HepG2 (cell line): ENCODE results near the gene PHKG1. TPM values are rescaled to one million over a fixed set of nuclear protein-coding genes. Genes with fewer than 3 reads are reported as not detected.

Source experiments
- ARHGAP35 ChIP-seq: sonication (generic); formaldehyde crosslinking; IDR thresholded peaks from 2 replicates; pipeline ENCODE4 v1.9.0; 2022; ENCODE audit warnings: mild to moderate bottlenecking, inconsistent platforms, moderate library complexity, missing genetic modification reagents, borderline replicate concordance
- CEBPB ChIP-seq: IDR thresholded peaks from 2 replicates; pipeline ENCODE4 v1.6.1; 2011; ENCODE audit warnings: low read depth, low read length, improper control_type of control experiment, borderline replicate concordance
- HMGXB3 ChIP-seq: sonication (generic); formaldehyde crosslinking; IDR thresholded peaks from 2 replicates; pipeline ENCODE4 v1.4.0; 2020; ENCODE audit warnings: missing genetic modification reagents, borderline replicate concordance
- HNRNPH1 ChIP-seq: fragments of 200-400 bp; formaldehyde crosslinking; optimal IDR thresholded peaks from 2 replicates; pipeline ENCODE3; 2017; ENCODE audit warnings: mild to moderate bottlenecking, low read depth, low read length
- HOXD1 ChIP-seq: sonication (generic); formaldehyde crosslinking; IDR thresholded peaks from 2 replicates; pipeline ENCODE4 v1.5.0; 2020; ENCODE audit warnings: missing genetic modification reagents
- IRF9 ChIP-seq: sonication (generic); formaldehyde crosslinking; IDR thresholded peaks from 2 replicates; pipeline ENCODE4 v1.8.0; 2022; ENCODE audit warnings: missing genetic modification reagents, mild to moderate bottlenecking, borderline replicate concordance
- NKX3-1 ChIP-seq: sonication (generic); formaldehyde crosslinking; IDR thresholded peaks from 2 replicates; pipeline ENCODE4 v1.5.0; 2020; ENCODE audit warnings: missing genetic modification reagents
- NONO ChIP-seq, 2 experiments: fragments of 450-650 bp in 1 of 2; sonication (generic) in 1 of 2; formaldehyde crosslinking in 1 of 2; IDR thresholded peaks in 1 of 2; conservative IDR thresholded peaks in 1 of 2; 2 replicates each; pipeline versions ENCODE4 v1.6.1 to v1.8.0; 2017 to 2022; ENCODE audit warnings: mild to moderate bottlenecking in 1 of 2, missing genetic modification reagents in 1 of 2, moderate library complexity in 1 of 2
- SP5 ChIP-seq: IDR thresholded peaks from 2 replicates; pipeline ENCODE4 v1.6.1; 2016; ENCODE audit warnings: low read depth, borderline replicate concordance
- UBTF ChIP-seq: sonication (generic); formaldehyde crosslinking; IDR thresholded peaks from 2 replicates; pipeline ENCODE4 v1.4.0; 2020; ENCODE audit warnings: mild to moderate bottlenecking, missing genetic modification reagents
- ZNF12 ChIP-seq: sonication (generic); formaldehyde crosslinking; IDR thresholded peaks from 2 replicates; pipeline ENCODE4 v1.5.0; 2020; ENCODE audit warnings: missing genetic modification reagents
- ZNF30 ChIP-seq: sonication (generic); formaldehyde crosslinking; IDR thresholded peaks from 2 replicates; pipeline ENCODE4 v1.5.0; 2020; ENCODE audit warnings: mild to moderate bottlenecking, missing genetic modification reagents
- ZSCAN31 ChIP-seq: sonication (generic); formaldehyde crosslinking; IDR thresholded peaks from 2 replicates; pipeline ENCODE4 v1.5.0; 2020; ENCODE audit warnings: low read depth, mild to moderate bottlenecking, missing genetic modification reagents
- polyA plus RNA-seq, 8 experiments: library from polyadenylated mRNA; depleted of rRNA in 3 of 8; stranded (reverse) in 7 of 8; unstranded in 1 of 8; fragments of >200 nt; fragmentation: Illumina TruSeq in 4 of 8; extraction: Trizol in 4 of 8; gene quantifications; 2 replicates each; pipeline versions ENCODE4 v1.2.1 to v1.2.3, GENCODE V29; 2011 to 2016; ENCODE audit warnings: low read depth in 4 of 8, missing spikeins in 1 of 8, mixed read lengths in 1 of 8; ENCODE audit not compliant: insufficient read depth in 1 of 8
- total RNA-seq, 5 experiments: library from RNA; depleted of rRNA; stranded (reverse); fragments of >200 nt; fragmentation: Illumina TruSeq; extraction: Trizol; gene quantifications; 2 replicates each; pipeline ENCODE4 v1.2.3, GENCODE V29; 2016; ENCODE audit warnings: low read depth in 1 of 5

PHKG1 gene
- total and polyA plus RNA-seq, 2 of the 13 experiments (the other 11 are each of a cell fraction or from before 2014, with no cell fraction given) = 0.44 to 0.71 TPM

- TF ChIP-seq CEBPB (peak; percentile 94), SP5 (no peak; the same call in 1 of the 2 replicates), ZNF12 (CRISPR knock-in tag) (0 out of 2 replicates have a peak, but pooled peaks have one; percentile 23), HOXD1 (CRISPR knock-in tag) (peak; percentile 35; the same call in 1 of the 2 replicates), HMGXB3 (CRISPR knock-in tag) (no peak; the same call in 1 of the 2 replicates), HNRNPH1 (peak; percentile 60), ZNF30 (CRISPR knock-in tag) (no peak), ARHGAP35 (CRISPR knock-in tag) (0 out of 2 replicates have a peak, but pooled peaks have one; percentile 61), NONO (IDR thresholded peaks at IDR 0.05) (no peak), NONO (CRISPR knock-in tag; conservative IDR thresholded peaks at IDR 0.05) (peak; percentile 94), NKX3-1 (CRISPR knock-in tag) (peak; percentile 84; the same call in 1 of the 2 replicates), ZSCAN31 (CRISPR knock-in tag) (peak; percentile 86; the same call in 1 of the 2 replicates), IRF9 (CRISPR knock-in tag) (peak; percentile 79), UBTF (CRISPR knock-in tag) (peak; percentile 92)
Observed at GRCh38 chr7:56063882-56064625, 28.7 kb downstream of the PHKG1 start, which contains the start of gene SUMF2 (continued).
